OCI-LY7 (cell line): ENCODE data around the gene PLXDC2. TPM values are rescaled to one million over a fixed set of nuclear protein-coding genes. Genes with fewer than 3 reads are reported as not detected.

Source experiments
- BruUV-seq: library from RNA; stranded (reverse); fragments of 400-500 nt; replicated peaks from 2 replicates; lab custom pipeline; 2021; lab: Mats Ljungman, UMichigan
- CTCF ChIA-PET: fragments of 300-600 bp; sonication (Branson Sonifier 250); formaldehyde crosslinking; loops from one replicate; lab custom pipeline; 2022; ENCODE audit warnings: antibody characterized with exemption; ENCODE audit not compliant: unreplicated experiment; lab: Charles Lee
- POLR2A ChIA-PET: fragments of 300-600 bp; sonication (Branson Sonifier 250); formaldehyde crosslinking; loops from one replicate; lab custom pipeline; 2022; ENCODE audit warnings: antibody characterized with exemption; lab: Charles Lee
- DNase-seq: peaks from one replicate; pipeline ENCODE4 v3.0.0-alpha.2; 2015; ENCODE audit warnings: low spot score
- H2AFZ ChIP-seq: fragments of 200-600 bp; sonication (generic), shearing (Covaris generic); 2 replicates; pipeline ENCODE4 v1.6.1; 2014; ENCODE audit warnings: mild to moderate bottlenecking, antibody characterized with exemption, low read length, moderate library complexity
- H3K27ac ChIP-seq: fragments of 200-600 bp; sonication (generic); 2 replicates; pipeline ENCODE4 v1.5.1; 2014; ENCODE audit warnings: mixed run types, low read depth, mild to moderate bottlenecking, moderate library complexity, low read length, inconsistent platforms; ENCODE audit not compliant: poor library complexity, severe bottlenecking
- H3K36me3 ChIP-seq: fragments of 200-600 bp; sonication (generic); 2 replicates; pipeline ENCODE4 v1.6.1; 2014; ENCODE audit warnings: mild to moderate bottlenecking, antibody characterized with exemption, low read length, moderate library complexity, mixed read lengths; ENCODE audit not compliant: insufficient read depth
- H3K4me1 ChIP-seq: fragments of 200-600 bp; sonication (generic); 2 replicates; pipeline ENCODE4 v1.5.1; 2014; ENCODE audit warnings: mild to moderate bottlenecking, low read length; ENCODE audit not compliant: insufficient read depth, poor library complexity, severe bottlenecking
- H3K4me2 ChIP-seq: fragments of 200-600 bp; sonication (generic); 2 replicates; pipeline ENCODE4 v1.6.1; 2014; ENCODE audit warnings: mild to moderate bottlenecking, low read length
- H3K4me3 ChIP-seq: fragments of 200-600 bp; sonication (generic); 2 replicates; pipeline ENCODE4 v1.5.1; 2014; ENCODE audit warnings: mild to moderate bottlenecking, low read depth, low read length; ENCODE audit not compliant: poor library complexity, severe bottlenecking
- H3K79me2 ChIP-seq: fragments of 200-600 bp; sonication (generic); 2 replicates; pipeline ENCODE4 v1.6.1; 2016; ENCODE audit warnings: low read depth, mild to moderate bottlenecking, low read length, moderate library complexity, mixed read lengths; ENCODE audit not compliant: insufficient read depth
- H3K9me2 ChIP-seq: fragments of 200-600 bp; sonication (generic); 2 replicates; pipeline ENCODE4 v1.6.1; 2016; ENCODE audit warnings: mild to moderate bottlenecking, low read length, mixed read lengths; ENCODE audit not compliant: insufficient read depth
- H3K9me3 ChIP-seq: fragments of 200-600 bp; sonication (generic); 2 replicates; pipeline ENCODE4 v1.6.1; 2014; ENCODE audit warnings: mild to moderate bottlenecking, mixed run types, low read length, mixed read lengths
- H4K20me1 ChIP-seq: fragments of 200-600 bp; sonication (generic); 2 replicates; pipeline ENCODE4 v1.6.1; 2014; ENCODE audit warnings: mild to moderate bottlenecking, antibody characterized with exemption, low read length, moderate library complexity, mixed read lengths; ENCODE audit not compliant: insufficient read depth
- CTCF ChIP-seq: fragments of 200-600 bp; sonication (generic); conservative IDR thresholded peaks from 2 replicates; pipeline ENCODE4 v1.5.1; 2014; ENCODE audit warnings: mild to moderate bottlenecking, antibody characterized with exemption, low read length, moderate library complexity, mixed read lengths
- EZH2phosphoT487 ChIP-seq: fragments of 200-600 bp; sonication (generic); IDR thresholded peaks from 2 replicates; pipeline ENCODE4 v1.6.1; 2018; ENCODE audit warnings: low read depth, borderline replicate concordance, mild to moderate bottlenecking, mixed run types, antibody characterized with exemption, low read length, moderate library complexity, mixed read lengths
- intact Hi-C: fragments of 100-400 bp; cut with micrococcal nuclease; formaldehyde crosslinking; loops from one replicate; pipeline ENCODE4 v1.10.0; 2022; ENCODE audit not compliant: unreplicated experiment
- total RNA-seq, 2 experiments: library from RNA; depleted of rRNA in 1 of 2; stranded (reverse); fragments of >200 nt in 1 of 2; shearing (Covaris generic) in 1 of 2; gene quantifications; 2 replicates each; pipeline ENCODE4 v1.2.3, GENCODE V29; 2014 to 2022

Gene PLXDC2
- total RNA-seq, 2 experiments from 2014 or later = not detected

DNA sequence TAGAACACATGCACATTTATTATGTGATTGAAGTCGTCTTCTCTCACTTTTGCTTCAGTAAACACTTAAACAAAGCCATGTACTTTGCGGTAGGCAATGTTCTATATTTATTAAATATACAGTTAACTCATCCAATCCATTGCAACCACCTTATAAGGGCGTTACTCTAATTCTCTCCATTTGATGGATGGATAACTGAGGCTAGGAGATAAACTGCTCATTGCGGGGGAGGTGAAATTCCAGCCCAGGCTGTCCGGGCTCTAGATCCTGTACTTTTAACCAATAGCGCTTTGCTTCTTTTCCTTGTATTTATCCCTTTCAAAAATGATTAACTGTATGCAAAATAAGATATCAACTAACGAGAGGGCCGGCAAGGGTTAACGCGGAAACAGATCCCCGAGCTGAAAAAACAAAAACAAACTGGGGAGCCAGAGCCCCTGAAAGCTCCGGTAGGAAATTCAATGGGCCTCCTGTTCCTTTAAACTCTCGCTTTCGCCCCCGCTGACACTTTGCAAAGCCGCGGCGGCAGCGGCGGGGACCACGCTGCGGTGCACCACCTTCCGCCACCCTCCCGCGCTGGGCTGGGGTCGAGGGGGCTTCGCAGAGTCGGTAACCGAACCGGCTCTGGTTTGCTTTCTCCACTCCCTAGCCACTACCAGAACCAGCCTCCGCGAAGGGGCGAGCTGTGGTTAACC is 1.0 kb upstream of the PLXDC2 start:
- no peak for TF ChIP-seq CTCF
- no peak for TF ChIP-seq EZH2phosphoT487
- Histone ChIP-seq H3K4me1 (no peaks in the 10 kb centered on the region), H3K4me3 (no peak overlapping the region), H3K79me2 (no peaks in the 10 kb centered on the region), H3K27ac (no peak overlapping the region), H2AFZ (no peak overlapping the region), H3K9me3 (no peaks in the 10 kb centered on the region), H3K4me2 (no peak overlapping the region), H3K9me2 (no peaks in the 10 kb centered on the region), H3K36me3 (no peaks in the 10 kb centered on the region), H4K20me1 (no peaks in the 10 kb centered on the region)
- no peak for DNase-seq
- no TSS peak for BruUV-seq
- intact Hi-C loops = no loop called here
- ChIA-PET CTCF (no interaction called here), POLR2A (no interaction called here)

DNA sequence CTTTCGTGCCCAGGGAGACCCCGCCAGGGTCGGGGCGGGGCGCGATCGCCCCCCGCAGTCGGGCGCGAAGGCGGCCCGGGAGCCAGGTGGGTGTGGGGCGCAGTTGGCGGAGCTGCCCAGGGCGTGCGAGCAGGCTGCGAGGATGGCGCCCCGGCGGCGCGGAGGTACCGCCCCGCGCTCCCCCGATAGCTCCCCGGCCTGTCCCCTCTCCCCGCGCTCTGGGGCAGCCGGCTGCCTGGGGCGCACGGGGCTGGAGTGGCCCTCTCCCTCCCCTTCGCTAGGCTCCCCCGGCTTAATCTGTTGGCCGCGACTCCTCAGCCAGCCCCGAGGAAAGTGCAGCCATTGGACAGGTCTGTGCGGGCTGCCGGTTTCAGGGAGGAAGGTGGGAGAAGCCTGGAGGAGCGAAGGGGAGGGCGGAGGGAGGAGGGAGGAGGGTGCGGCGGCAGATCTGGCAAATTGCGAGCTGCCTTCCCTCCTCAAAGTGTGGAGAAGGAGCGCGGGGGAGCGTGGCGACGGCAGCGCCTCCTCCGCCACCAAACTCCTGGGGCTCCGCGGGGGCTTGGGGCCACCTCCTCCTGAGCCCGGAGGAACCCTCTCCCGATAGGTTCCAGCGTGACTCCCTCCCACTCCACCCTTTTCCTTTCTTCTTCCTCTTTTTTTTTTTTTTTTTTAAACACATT is 361 bp upstream of the PLXDC2 start:
- no peak overlapping the region for H3K27ac ChIP-seq
- H3K4me1 ChIP-seq = no peaks in the 10 kb centered on the region
- H3K4me3 ChIP-seq = no peak overlapping the region
- H3K9me3 ChIP-seq = no peaks in the 10 kb centered on the region
- BruUV-seq = no TSS peak
- no peak overlapping the region for H3K4me2 ChIP-seq
- H2AFZ ChIP-seq = no peak overlapping the region
- POLR2A ChIA-PET = no interaction called here
- no peaks in the 10 kb centered on the region for H4K20me1 ChIP-seq
- DNase-seq = no peak
- H3K79me2 ChIP-seq = no peaks in the 10 kb centered on the region
- no peak for TF ChIP-seq CTCF
- CTCF ChIA-PET = no interaction called here
- no peaks in the 10 kb centered on the region for H3K36me3 ChIP-seq
- H3K9me2 ChIP-seq = no peaks in the 10 kb centered on the region
- intact Hi-C loops = no loop called here
